DMS79 treated with DMSO at 0.1 percent for 48 hours (cell line): ENCODE data around the gene NUDT1.

Experiments used
- DNase-seq: peaks from one replicate; lab custom pipeline; 2025; lab: John Stamatoyannopoulos, UW

NUDT1 gene

DNA sequence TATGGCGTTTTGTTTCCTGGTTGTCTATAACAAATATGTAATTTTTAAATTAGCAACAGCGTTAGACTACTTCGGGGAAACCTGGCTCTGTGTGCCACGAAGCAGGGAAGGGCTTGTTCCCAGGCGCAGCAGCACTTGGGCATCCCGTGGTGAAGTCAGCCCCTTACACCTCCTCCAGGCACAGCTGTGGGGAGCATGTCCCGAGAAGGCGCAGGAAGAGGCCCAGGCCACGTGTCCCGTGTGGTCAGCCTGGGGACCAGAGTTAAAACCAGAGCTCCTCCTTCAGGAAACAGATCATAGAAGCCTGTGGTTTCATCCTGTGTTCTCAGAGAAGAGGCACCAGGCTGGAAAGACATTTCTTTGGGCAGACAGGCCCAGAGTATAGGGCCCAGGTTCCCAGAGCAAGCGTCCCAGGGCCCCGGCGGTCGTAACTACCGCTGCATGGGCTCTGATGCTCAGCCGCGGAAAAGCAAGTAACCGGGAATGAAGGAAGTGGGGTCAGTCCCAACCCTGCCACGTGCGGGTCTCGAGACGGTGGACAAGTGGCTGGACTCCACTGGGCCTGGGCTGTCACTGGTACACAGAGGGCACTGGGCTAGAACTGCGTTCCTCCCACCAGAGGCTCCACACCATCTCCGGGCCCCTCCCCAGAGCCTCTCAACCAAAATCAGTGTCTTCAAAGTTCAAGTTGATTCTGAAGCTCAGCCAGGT lies 7.1 kb downstream of the NUDT1 start:
- DNase-seq: no peak

DNA sequence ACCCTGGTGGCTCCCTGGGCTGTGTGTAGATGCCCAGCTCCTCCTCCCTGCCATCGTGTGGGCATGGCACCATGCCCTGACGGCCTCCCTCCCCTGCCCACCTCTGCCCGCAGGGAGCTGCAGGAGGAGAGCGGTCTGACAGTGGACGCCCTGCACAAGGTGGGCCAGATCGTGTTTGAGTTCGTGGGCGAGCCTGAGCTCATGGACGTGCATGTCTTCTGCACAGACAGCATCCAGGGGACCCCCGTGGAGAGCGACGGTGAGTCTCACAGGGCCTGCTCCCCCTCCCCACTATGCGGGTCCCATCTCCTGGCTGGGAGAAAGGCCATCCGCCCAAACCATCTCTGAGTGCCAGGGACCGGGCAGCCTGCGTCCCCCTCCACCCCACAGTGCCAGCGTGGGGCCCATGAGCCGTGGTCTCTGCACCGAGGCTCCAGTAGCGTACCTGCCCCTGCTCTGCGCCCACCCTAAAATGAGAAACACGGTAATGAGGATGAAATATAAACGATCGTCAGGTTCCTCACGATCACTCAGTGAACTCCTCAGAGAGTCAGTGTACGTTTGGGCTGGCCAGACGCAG lies 7.8 kb downstream of the NUDT1 start:
- DNase-seq: no peak

DNA sequence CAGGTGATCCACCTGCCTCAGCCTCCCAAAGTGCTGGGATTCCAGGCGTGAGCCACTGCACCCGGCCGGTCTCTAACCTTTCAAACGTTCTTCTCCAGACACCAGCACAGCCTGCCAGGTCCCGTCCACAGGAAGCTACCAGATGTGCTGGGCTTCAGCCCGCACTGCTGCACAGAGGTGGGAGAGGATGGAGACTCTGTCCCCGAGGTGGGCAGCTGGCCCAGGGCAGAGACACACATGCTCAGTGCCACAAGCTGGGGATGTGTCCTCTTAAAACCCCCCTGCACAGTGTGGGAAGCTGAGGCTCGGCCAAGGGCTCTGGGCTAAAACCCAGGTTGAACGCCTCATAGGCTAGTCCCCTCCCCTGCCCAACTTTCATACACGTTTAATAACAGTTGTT lies 9.4 kb downstream of the NUDT1 start:
- DNase-seq: no peak

DNA sequence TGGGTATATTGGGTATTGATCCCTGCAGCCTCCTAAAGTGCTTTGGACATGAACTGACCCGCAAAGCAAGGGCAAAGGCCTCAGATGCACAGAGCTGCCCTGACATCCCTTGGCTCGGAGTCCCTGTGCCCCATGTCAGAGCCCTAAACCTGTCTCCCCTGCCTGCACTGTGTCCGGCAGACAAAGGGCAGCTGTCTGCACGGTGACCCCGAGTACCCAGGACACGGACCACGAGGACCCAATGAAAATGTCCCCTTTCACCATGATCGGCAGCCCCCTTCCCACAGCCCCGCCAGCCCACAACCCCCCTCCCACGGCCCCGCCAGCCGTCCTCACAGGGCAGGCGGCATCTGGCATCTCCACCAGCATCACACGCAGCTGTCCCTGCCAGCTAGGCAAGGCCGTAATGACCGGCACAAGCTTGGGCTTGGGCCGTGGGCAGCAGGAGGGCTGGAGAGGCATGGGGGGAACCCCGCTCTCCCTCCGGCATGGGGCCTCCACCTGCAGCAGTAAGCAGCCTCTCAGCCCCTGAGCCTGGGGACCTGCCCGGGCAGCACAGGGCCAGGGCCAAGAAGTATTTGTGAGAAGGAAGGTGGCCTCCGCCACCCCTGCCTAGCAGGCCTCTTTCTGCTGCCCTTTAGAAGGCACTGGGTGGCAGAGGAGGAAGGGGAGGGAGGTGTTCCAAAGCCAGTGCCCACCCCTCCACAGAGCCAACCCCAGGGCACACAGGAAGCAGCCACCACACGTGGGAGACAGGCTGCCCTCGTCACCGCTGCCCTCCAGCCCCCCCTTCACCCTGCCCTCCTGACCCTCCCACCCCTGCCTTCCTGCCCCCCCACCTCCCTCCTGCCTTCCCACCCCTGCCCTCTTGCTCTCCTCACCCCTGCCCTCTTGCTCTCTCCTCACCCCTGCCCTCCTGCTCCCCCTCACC lies 10.1 kb downstream of the NUDT1 start:
- no peak for DNase-seq

DNA sequence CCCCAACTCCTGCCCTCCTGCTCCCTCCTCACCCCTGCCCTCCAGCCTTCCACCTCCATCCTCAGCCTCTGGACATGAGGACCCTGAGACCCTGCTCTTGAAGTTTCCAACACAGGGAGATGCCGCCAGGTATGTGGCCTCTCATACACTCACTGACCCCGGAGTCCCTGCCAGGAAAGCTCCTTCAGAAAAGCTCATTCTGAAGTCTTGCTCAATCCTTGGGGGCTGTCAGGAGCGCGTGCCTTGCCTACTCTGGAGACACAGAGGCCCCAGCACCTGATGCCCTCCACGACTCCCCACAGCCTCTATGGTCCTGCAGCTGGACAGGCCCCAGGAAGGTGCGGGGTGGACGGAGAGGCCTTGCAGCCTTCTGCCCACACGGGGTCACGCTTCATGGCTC lies 11.0 kb downstream of the NUDT1 start:
- DNase-seq: no peak

DNA sequence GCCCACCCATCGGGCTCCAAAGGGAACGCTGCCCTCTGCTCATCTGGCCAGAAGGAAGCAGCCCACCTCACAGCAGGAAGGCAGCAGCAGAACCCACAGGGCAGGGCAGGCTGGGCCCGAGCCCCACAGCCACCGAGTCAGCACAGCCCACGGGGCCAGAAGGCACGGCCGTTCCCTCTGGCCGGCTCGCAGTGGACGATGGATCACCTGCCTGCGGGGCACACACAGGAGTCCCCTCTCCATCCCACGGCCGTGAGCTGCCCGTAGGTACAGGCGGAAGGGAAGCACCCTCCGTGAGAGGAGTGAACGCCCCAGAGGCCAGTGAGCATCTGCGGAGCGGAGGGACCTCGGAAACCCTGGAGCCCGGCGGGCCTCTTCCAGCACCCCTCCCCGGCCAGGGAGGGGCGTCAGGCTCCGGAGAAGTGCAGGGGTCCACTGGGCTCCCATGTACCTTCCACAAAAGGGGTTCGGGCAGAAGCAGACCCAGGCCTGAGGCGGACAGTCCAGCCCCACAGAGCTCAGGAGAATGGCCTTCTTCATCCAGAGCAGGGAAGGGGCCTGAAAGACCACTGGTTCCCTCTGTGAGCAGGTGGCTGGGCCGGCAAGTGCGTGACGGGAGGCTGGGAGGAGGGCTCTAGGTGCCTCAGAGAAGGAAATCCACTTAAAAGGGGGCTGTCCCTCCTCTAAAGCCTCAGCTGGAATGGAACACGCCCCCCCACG lies 11.7 kb downstream of the NUDT1 start:
- DNase-seq: no peak

DNA sequence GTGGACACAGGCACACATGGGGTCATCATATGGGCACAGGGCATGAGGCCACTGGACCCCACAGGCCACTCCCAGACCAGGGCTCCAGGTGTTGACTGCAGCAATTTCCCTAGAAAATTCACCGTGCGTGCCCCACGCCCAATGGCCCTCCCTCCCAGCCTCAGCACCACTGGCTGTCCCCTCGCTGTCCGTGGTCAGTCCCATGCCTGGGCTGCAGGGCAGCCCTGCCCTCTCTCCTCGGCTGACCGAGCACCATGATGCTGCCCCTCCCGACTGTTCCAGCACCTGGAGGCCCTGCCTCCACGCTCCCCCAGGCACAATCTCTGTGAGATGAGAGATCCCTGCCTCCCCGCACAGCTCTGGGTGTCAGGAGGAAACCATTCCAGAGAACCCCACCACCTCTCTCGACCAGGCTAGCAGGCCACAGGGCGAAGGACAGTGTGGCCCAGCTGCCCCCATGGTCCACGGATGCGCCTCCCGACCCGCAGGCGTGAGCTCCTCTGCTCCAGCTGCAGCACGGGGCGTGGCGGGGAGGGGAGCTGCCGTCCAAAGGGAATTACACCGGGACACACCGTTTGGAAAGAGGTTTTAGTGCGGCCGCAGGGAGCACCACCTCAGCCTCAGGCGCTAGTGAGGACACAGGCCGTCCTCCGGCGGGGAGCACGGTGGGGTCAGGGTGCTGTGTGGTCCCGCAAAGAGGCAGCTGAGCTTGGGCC lies 12.6 kb downstream of the NUDT1 start:
- no peak for DNase-seq

DNA sequence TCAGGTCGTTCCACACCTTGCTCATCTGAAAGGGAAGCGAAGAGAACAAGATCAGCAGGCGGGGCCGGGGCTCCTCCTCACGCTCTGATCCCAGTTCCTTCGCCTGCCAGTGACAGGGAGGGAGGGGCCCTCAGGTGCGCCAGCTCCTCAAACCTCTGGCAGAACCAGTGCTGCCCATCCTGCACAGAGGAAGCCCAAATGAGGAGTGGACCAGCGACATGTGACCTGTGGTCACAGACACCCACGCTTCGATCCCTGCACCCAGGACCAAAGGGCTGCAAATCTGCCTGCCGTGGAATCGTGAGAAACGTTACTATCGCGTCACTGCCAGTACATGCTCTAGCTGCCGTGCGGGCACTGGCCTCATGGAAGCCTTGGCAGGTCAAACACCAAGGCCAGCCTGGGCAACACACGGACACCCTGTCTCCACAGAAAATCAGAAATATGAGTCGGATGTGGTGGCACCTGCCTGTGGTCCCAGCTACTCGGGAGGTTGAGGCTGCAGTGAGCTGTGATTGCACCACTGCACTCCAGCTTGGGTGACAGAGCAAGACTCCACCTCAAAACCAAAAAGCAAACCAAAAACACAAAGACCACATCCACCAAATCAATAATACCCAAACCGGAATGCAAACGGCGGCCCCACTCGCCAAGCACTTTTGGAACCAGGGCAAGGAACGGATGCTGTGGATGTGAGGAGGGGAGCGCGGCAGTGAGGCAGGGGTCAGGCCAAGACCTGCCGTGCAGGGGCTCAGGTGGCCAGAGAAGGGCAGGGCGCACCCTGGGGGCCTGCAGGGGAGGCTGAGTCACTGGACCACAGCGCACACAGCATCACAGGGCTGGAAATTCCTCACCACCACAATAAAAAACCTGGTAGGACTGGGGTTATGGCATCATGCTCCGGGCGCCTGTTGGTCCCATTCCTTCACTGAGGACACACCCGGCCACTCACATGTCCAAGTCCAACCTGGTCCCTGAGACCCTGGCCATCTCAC lies 13.4 kb downstream of the NUDT1 start:
- DNase-seq: no peak

DNA sequence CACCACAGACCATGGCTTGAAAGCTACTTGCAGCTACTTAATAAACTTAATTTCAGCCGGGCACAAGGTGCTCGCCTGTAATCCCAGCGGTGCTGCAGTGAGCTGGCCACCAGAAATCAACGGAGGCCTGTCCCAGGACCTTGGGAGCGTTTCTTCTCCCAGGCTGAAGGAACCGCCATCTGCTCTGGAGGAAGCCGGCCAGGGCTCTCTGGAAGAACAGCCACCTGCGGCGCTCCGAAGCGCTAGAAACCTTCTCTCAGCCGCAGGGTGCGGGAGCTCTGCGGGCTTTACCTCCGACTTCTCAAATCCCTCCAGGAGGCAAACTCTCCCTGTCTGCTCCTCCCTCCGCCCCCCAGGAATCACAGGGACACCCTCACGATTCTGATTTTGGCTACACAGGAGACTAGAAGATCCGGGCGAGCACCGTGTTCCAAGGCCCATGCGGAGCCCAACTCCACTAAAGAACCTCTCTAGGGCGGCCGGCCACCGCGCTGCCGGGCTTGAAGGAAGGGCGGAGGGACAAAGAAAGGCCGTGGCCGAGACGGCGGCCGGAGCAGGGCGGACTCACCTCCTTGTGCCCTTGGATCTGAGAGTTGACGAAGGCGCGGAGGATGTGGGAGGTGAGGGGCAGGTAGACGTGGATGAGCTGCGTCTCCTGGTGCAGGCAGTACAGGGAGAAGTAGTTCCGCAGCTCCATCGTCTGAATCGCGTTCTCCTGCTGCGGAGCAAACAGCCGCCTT lies 14.4 kb downstream of the NUDT1 start:
- DNase-seq: no peak

DNA sequence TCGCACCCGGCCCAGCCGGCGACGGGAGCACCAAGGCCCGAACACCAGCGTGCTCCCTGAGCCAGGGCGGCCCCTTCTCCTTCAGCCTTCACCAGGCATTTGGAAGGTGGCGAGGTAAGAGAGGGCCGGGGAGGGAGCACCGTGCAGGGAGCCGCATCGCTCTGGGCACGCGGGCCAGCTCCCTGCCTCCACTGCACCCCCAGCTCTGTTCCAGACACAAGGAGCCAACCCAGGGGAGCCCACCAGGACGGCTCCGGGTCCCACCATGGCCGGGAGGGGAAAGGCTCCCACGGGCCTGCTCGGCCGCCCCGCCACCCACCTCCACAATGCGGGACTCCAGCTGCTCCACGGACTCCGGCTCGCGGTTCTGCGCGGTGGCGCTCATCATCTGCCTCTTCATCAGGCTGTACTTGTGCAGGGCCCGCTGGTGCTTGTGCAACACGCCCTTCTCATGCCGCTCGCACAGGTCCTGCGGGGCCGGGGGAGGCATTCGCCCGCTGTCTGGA lies 15.1 kb downstream of the NUDT1 start:
- no peak for DNase-seq

DNA sequence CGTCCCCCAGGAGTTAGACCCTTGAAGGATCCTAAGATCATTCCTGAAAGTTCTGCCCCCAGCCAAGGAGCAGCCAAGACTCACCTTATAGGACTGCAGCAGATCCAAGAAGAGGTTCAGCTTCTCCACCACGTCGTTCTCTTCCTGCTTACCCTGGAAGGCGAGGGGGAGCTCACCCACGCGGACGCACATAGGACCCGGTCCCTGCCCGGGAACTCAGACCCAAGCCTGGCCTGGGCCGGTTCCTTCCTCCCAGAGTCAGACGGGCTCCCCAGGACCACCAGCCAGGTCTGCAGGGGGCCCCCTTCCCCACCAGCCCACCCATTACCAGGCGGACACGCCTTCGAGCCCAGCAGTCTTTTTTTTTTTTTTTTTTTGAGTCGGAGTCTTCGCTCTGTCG lies 15.6 kb downstream of the NUDT1 start:
- no peak for DNase-seq

DNA sequence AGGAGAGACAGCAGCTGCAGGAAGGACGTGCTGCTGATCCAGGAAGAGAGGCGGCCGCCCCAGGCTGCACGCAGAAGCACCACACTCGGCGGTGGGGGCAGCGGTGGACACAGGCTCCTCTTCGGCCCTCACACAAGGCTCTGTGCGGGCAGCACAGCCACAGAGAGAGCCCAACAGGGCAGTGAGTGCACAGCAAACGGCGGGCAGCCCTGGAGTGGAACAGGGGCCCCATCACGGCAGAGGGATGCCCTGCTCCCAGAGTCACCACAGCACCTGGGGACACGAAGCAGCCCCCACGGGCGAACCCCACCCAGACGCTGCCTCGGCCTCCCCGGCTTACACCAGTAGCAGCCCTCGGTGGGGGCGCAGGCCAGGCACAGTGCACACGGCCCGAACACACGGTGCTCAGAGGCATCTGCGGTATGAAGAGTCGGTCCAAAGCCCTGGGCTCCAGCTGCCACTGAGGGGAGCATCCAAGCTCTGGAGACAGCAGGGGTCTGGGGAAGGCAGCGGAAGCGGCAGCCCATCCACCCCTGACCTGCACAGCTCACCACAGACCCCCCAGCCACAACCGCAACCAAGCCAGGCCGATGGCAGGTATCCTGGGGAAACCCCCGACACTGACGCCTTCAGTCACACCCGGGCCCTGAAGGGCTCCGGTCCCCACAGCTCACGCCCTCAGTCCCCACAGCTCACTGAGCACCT lies 16.8 kb downstream of the NUDT1 start:
- DNase-seq: no peak

DNA sequence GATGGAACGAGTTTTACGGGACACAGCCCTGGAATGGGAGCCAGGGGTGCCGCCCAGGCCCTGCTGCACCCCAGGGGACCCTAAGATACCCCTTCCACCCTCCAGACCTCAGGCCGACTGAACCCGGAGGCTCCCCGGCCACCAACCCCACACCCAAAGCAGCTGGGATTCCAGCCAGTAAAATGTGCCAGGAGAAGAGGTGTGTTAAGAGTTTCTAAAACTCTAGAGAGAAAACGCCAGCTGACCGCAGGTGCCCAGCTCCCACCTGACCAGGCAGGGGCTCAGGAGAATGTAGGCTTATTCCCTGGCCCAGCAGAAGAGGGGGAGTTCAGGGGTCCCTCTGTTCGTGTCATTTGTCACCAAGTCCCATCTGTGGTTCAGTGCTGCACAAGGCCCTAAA lies 17.5 kb downstream of the NUDT1 start:
- DNase-seq: no peak

DNA sequence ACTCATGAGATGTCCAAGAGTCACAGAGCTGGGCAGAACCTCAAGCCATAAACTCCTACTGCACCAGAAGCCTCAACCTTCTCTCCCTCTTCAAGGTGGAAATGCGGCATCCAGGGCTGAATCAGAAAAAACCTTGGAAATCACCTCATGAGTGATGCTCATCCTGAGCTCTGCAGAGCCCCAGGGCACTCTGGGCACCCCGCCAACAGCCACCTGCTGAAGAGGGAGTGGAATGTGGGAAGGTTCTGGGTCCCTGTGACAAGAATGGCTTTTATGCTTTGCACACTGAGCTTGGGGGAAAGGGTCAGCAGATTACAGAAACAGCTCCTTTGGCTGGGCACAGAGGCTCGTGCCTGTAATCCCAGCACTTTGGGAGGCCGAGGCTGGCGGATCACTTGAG lies 18.8 kb downstream of the NUDT1 start:
- peak; percentile 88 for DNase-seq

DNA sequence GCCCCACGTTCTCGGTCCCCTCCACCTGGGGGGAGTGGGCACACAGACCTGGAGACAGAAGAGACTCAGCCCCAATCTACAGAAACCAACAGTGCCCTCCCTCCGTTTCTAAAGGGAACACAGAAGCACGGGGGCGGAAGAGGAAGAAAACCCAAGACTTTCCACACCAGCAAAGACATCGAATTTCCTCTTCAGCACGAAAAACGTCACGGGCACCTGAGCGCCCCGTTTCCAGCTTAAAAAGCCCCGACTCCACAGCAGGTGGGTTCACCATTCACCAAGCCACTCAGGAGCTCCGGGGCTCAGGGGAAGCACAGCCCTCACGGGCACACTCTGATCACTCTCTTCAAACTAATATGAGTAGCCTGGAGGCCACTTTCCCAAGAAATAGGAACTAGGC lies 19.6 kb downstream of the NUDT1 start:
- no peak for DNase-seq

DNA sequence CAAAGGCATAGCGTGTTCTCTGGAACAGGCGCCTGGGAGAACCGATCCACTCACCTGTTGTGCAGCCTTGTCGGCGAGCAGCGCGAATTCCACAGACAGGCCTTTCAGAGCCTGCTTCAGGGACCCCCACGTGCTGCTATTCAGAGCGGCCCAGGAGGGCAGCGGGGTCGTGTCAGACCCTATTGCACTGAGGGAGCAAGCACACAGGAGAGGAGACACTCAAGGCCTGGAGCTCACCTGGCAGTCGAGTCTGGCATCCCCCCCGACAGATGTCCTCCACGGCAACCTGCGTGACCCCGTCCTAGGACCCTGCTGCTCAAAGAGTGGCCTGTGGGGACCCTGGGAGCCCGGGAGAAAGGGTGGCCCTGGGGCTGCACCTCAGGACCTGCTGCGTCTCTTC lies 21.1 kb downstream of the NUDT1 start:
- DNase-seq: no peak

DNA sequence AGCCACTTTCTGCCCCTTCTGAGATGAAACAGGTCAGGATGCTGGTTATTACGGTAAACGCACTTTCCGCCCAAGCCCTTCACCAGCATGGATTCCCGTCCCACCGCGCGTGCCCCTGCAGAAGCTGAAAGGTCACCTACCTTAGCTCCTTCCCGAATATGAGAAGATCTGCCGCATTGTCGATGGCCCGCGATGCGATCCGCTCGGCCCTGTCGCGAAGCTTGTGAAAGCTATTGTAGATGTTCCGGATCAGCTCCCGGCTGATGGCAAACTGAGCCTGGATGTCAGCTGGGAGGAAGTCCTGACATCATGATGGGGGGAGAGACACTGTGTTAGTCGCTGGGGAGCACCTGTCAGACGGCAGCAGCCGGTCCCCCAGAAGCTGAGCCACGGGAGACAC lies 22.1 kb downstream of the NUDT1 start:
- no peak for DNase-seq

DNA sequence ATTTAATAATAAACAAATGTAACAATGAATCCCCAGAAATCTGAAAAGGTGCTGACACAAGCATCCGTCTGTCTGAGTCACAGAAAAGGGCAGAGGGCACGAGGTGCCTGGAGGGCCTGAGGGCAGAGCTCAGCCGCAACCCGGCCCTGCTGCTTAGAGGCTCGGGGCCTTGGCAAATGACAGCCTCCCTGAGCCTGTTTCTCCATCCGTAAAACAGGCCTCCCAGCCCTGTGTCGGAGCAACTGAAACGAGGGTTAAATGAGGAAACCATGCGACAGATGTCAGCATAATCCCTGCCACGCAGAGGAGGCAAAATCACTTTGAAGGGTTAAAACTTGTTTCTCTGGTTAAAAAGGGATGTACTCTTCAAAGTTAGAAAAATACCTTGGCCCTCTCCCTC lies 24.9 kb downstream of the NUDT1 start:
- no peak for DNase-seq
